ENCODE data around the gene DTWD1. TPM values are rescaled to one million over a fixed set of nuclear protein-coding genes. Genes with fewer than 3 reads are reported as not detected.

The DTWD1 gene
- polyA plus RNA-seq, 4 donors: 5.8 to 18.8 (median 11.0) TPM

Other genes with a start within 250 kb of the DTWD1 start
- gene FGF7, start 197.8 kb upstream of the DTWD1 start, polyA plus RNA-seq: 1 to 10 TPM in 2 of 4 donors, under 1 TPM in 2; under 0.01 to 4.9 (median 2.4) TPM
- 1 to 10 TPM; 1.6 to 8.7 (median 3.2) TPM for gene FAM227B, start 230 bp upstream of the DTWD1 start, polyA plus RNA-seq